H9 (cell line): ENCODE data around the gene C9. TPM values are rescaled to one million over a fixed set of nuclear protein-coding genes. Genes with fewer than 3 reads are reported as not detected.

Source experiments
- DNase-seq: peaks from one replicate; pipeline ENCODE4 v3.0.0-alpha.2; 2017
- H2AFZ ChIP-seq: one replicate; pipeline ENCODE4 v1.6.1; 2013; ENCODE audit warnings: mild to moderate bottlenecking, low read length, control low read depth, moderate library complexity
- H2AK5ac ChIP-seq: 2 replicates; pipeline ENCODE4 v1.6.1; 2013; ENCODE audit warnings: low read length, control low read depth, mixed read lengths; ENCODE audit not compliant: insufficient read length
- H2BK120ac ChIP-seq: one replicate; pipeline ENCODE4 v1.6.1; 2013; ENCODE audit warnings: low read depth, mild to moderate bottlenecking, low read length, control low read depth, inconsistent platforms; ENCODE audit not compliant: poor library complexity, severe bottlenecking
- H2BK12ac ChIP-seq: 2 replicates; pipeline ENCODE4 v1.6.1; 2013; ENCODE audit warnings: low read length, control low read depth, mixed read lengths, low read depth; ENCODE audit not compliant: insufficient read length
- H2BK15ac ChIP-seq: 2 replicates; pipeline ENCODE4 v1.6.1; 2013; ENCODE audit warnings: low read depth, low read length, control low read depth
- H2BK20ac ChIP-seq: one replicate; pipeline ENCODE4 v1.6.1; 2013; ENCODE audit warnings: low read depth, mild to moderate bottlenecking, low read length, control low read depth, inconsistent platforms; ENCODE audit not compliant: poor library complexity, severe bottlenecking
- H2BK5ac ChIP-seq: 2 replicates; pipeline ENCODE4 v1.6.1; 2013; ENCODE audit warnings: low read length, control low read depth, mixed read lengths; ENCODE audit not compliant: insufficient read length
- H3K14ac ChIP-seq: 2 replicates; pipeline ENCODE4 v1.6.1; 2013; ENCODE audit warnings: low read length, control low read depth; ENCODE audit not compliant: insufficient read depth
- H3K18ac ChIP-seq: 2 replicates; pipeline ENCODE4 v1.6.1; 2013; ENCODE audit warnings: low read depth, mild to moderate bottlenecking, mixed read lengths, low read length, control low read depth; ENCODE audit not compliant: insufficient read length
- H3K23ac ChIP-seq: 2 replicates; pipeline ENCODE4 v1.6.1; 2013; ENCODE audit warnings: low read length, control low read depth, mixed read lengths, low read depth; ENCODE audit not compliant: insufficient read length
- H3K23me2 ChIP-seq: 2 replicates; pipeline ENCODE4 v1.6.1; 2013; ENCODE audit warnings: low read depth, mild to moderate bottlenecking, mixed read lengths, low read length, control low read depth; ENCODE audit not compliant: insufficient read length, poor library complexity, severe bottlenecking
- H3K27ac ChIP-seq: 2 replicates; pipeline ENCODE4 v1.5.1; 2013; ENCODE audit warnings: low read length, control low read depth, mixed read lengths, low read depth; ENCODE audit not compliant: insufficient read length
- H3K27me3 ChIP-seq: 2 replicates; pipeline ENCODE4 v1.6.1; 2013; ENCODE audit warnings: low read length, control low read depth, inconsistent platforms; ENCODE audit not compliant: insufficient read depth
- H3K4ac ChIP-seq: 2 replicates; pipeline ENCODE4 v1.6.1; 2013; ENCODE audit warnings: low read depth, mild to moderate bottlenecking, control low read depth, inconsistent platforms, low read length, moderate library complexity
- H3K4me1 ChIP-seq: 2 replicates; pipeline ENCODE4 v1.6.1; 2013; ENCODE audit warnings: low read length, control low read depth, inconsistent platforms; ENCODE audit not compliant: insufficient read depth
- H3K4me2 ChIP-seq: 2 replicates; pipeline ENCODE4 v1.6.1; 2013; ENCODE audit warnings: low read length, control low read depth, mixed read lengths; ENCODE audit not compliant: insufficient read length, insufficient read depth
- H3K56ac ChIP-seq: 2 replicates; pipeline ENCODE4 v1.6.1; 2013; ENCODE audit warnings: low read depth, mild to moderate bottlenecking, mixed read lengths, low read length, control low read depth; ENCODE audit not compliant: insufficient read length
- H3K79me1 ChIP-seq: 2 replicates; pipeline ENCODE4 v1.6.1; 2013; ENCODE audit warnings: low read depth, mild to moderate bottlenecking, moderate library complexity, low read length, control low read depth, inconsistent platforms; ENCODE audit not compliant: insufficient read depth, poor library complexity, severe bottlenecking
- H3K79me2 ChIP-seq: 2 replicates; pipeline ENCODE4 v1.6.1; 2013; ENCODE audit warnings: low read length, control low read depth, inconsistent platforms; ENCODE audit not compliant: insufficient read depth
- H3K9ac ChIP-seq: 2 replicates; pipeline ENCODE4 v1.6.1; 2013; ENCODE audit warnings: low read length, control low read depth, mixed read lengths; ENCODE audit not compliant: insufficient read length; ENCODE audit errors: extremely low read depth
- H3K9me3 ChIP-seq: one replicate; pipeline ENCODE4 v1.6.1; 2013; ENCODE audit warnings: low read depth, low read length, inconsistent platforms; ENCODE audit not compliant: control insufficient read depth
- H3T11ph ChIP-seq: one replicate; pipeline ENCODE4 v1.6.1; 2013; ENCODE audit warnings: mild to moderate bottlenecking, low read length, control low read depth, inconsistent platforms
- H4K20me1 ChIP-seq: one replicate; pipeline ENCODE4 v1.6.1; 2013; ENCODE audit not compliant: control insufficient read depth, insufficient read length, insufficient read depth
- H4K5ac ChIP-seq: 2 replicates; pipeline ENCODE4 v1.6.1; 2013; ENCODE audit warnings: low read depth, mild to moderate bottlenecking, mixed read lengths, low read length, control low read depth; ENCODE audit not compliant: insufficient read length
- H4K8ac ChIP-seq: replicated peaks from 2 replicates; pipeline ENCODE4 v1.6.1; 2013; ENCODE audit warnings: low read length, control low read depth, mixed read lengths, low read depth; ENCODE audit not compliant: insufficient read length
- H4K91ac ChIP-seq: 2 replicates; pipeline ENCODE4 v1.6.1; 2013; ENCODE audit warnings: low read depth, mild to moderate bottlenecking, moderate library complexity, mixed read lengths, low read length, control low read depth; ENCODE audit not compliant: insufficient read length
- H3K27ac Mint-ChIP-seq, 3 experiments: 2 replicates in 2 of 3; 3 replicates in 1 of 3; pipeline ENCODE4 v1.8.0; 2020 to 2021; ENCODE audit warnings: mixed read lengths in 3 of 3, mild to moderate bottlenecking in 1 of 3, moderate library complexity in 1 of 3
- H3K27me3 Mint-ChIP-seq: 2 replicates; pipeline ENCODE4 v1.8.0; 2021; ENCODE audit warnings: low read depth, mild to moderate bottlenecking, moderate library complexity, mixed read lengths
- H3K36me3 Mint-ChIP-seq, 3 experiments: 2 replicates in 2 of 3; 3 replicates in 1 of 3; pipeline ENCODE4 v1.8.0; 2020 to 2021; ENCODE audit warnings: low read depth in 3 of 3, mixed read lengths in 3 of 3; ENCODE audit not compliant: insufficient read depth in 1 of 3
- H3K4me1 Mint-ChIP-seq, 2 experiments: 2 replicates each; pipeline ENCODE4 v1.8.0; 2020; ENCODE audit warnings: mixed read lengths in 2 of 2
- H3K4me3 Mint-ChIP-seq, 2 experiments: 2 replicates in 1 of 2; 3 replicates in 1 of 2; pipeline ENCODE4 v1.8.0; 2020 to 2021; ENCODE audit warnings: mild to moderate bottlenecking in 2 of 2, mixed read lengths in 2 of 2, moderate library complexity in 1 of 2
- H3K9me3 Mint-ChIP-seq, 2 experiments: 2 replicates in 1 of 2; 3 replicates in 1 of 2; pipeline ENCODE4 v1.8.0; 2020; ENCODE audit warnings: mild to moderate bottlenecking in 2 of 2, mixed read lengths in 2 of 2, moderate library complexity in 1 of 2
- CTCF ChIP-seq: fragments of 200-600 bp; sonication (generic); conservative IDR thresholded peaks from 3 replicates; pipeline ENCODE4 v1.8.0; 2021; ENCODE audit warnings: antibody characterized with exemption, mild to moderate bottlenecking
- WGBS: extraction: QIAGEN DNeasy Blood & Tissue Kit; methylation state at CpG from one replicate; pipeline ENCODE4 v1.1.7; 2013; ENCODE audit warnings: missing lambda C conversion rate, low lambda C conversion rate, mixed read lengths; ENCODE audit not compliant: insufficient read length; ENCODE audit errors: extremely low coverage; 5-methylcytosine and 5-hydroxymethylcytosine counted together
- total RNA-seq: library from RNA; stranded (reverse); gene quantifications from 2 replicates; pipeline ENCODE4 v1.2.1, GENCODE V29; 2021

C9 gene
- total RNA-seq, 1 experiment from 2014 or later: not detected

- H3K14ac ChIP-seq: no peak overlapping the region
- no peak overlapping the region for H2BK15ac ChIP-seq
- H2BK12ac ChIP-seq: no peak overlapping the region
- H2BK5ac ChIP-seq: no peak overlapping the region
- H2AFZ ChIP-seq: no peak overlapping the region
- H3K27ac ChIP-seq: no peak overlapping the region
- no peaks in the 10 kb centered on the region for H3K9me3 Mint-ChIP-seq
- H3K79me1 ChIP-seq: no peaks in the 10 kb centered on the region
- no peak overlapping the region for H3K4me2 ChIP-seq
- no peaks in the 10 kb centered on the region for H3K9me3 ChIP-seq
- H3K9ac ChIP-seq: no peak overlapping the region
- no peaks in the 10 kb centered on the region for H3K27me3 ChIP-seq
- H3T11ph ChIP-seq: no peak overlapping the region
- no peak overlapping the region for H2BK20ac ChIP-seq
- no peak overlapping the region for H2BK120ac ChIP-seq
- H3K4me1 ChIP-seq: no peaks in the 10 kb centered on the region
- no peak for DNase-seq
- no peaks in the 10 kb centered on the region for H3K36me3 Mint-ChIP-seq
- no peak overlapping the region for H3K18ac ChIP-seq
- H3K4me1 Mint-ChIP-seq: peaks cover 14 to 15% of the 10 kb centered on the region in 2 experiments
- no peak overlapping the region for H3K4me3 Mint-ChIP-seq
- H4K5ac ChIP-seq: no peak overlapping the region
- H3K23ac ChIP-seq: no peak overlapping the region
- H3K56ac ChIP-seq: no peak overlapping the region
- no peak for TF ChIP-seq CTCF
- peaks cover 3% of the 10 kb centered on the region for H3K23me2 ChIP-seq
- H4K20me1 ChIP-seq: no peaks in the 10 kb centered on the region
- no peaks in the 10 kb centered on the region for H3K79me2 ChIP-seq
- no peaks in the 10 kb centered on the region for H3K27me3 Mint-ChIP-seq
- no peak overlapping the region for H3K4ac ChIP-seq
- no CpG with 5 or more reads among the region's 5 CpGs for WGBS
- H4K8ac ChIP-seq: no peak overlapping the region
- H2AK5ac ChIP-seq: no peak overlapping the region
- no peak overlapping the region for H4K91ac ChIP-seq
- H3K27ac Mint-ChIP-seq: no peak overlapping the region
These were observed 36.7 kb upstream of the C9 start for GRCh38 chr5:39400713-39401578.
